Neural cell (in vitro differentiated cells): ENCODE results near the gene SLC25A42. TPM values are rescaled to one million over a fixed set of nuclear protein-coding genes. Genes with fewer than 3 reads are reported as not detected.

ENCODE experiments used
- H2AFZ ChIP-seq: fragments of 200-600, 300-800 bp; sonication (generic), shearing (Covaris generic); 2 replicates; pipeline ENCODE4 v1.6.0; 2014; ENCODE audit warnings: low read depth, mild to moderate bottlenecking, antibody characterized with exemption, low read length, moderate library complexity
- H3F3A ChIP-seq: fragments of 200-600 bp; shearing (Covaris generic); 2 replicates; pipeline ENCODE4 v1.6.1; 2016; ENCODE audit warnings: mild to moderate bottlenecking, moderate library complexity, mixed read lengths, antibody characterized with exemption, low read length; ENCODE audit not compliant: insufficient read depth, poor library complexity, severe bottlenecking
- H3K27ac ChIP-seq: fragments of 200-600, 300-800 bp; sonication (generic), shearing (Covaris generic); 2 replicates; pipeline ENCODE4 v1.5.1; 2014; ENCODE audit warnings: mild to moderate bottlenecking, low read length, moderate library complexity
- H3K27me3 ChIP-seq: fragments of 300-800, 200-600 bp; sonication (generic), shearing (Covaris generic); 2 replicates; pipeline ENCODE4 v1.6.0; 2014; ENCODE audit warnings: mild to moderate bottlenecking, low read depth, low read length, moderate library complexity; ENCODE audit not compliant: insufficient read depth
- H3K36me3 ChIP-seq: fragments of 300-800, 200-600 bp; sonication (generic), shearing (Covaris generic); 2 replicates; pipeline ENCODE4 v1.5.1; 2014; ENCODE audit warnings: mild to moderate bottlenecking, antibody characterized with exemption, low read length, moderate library complexity; ENCODE audit not compliant: insufficient read depth
- H3K4me2 ChIP-seq: fragments of 300-800, 200-600 bp; sonication (generic), shearing (Covaris generic); 2 replicates; pipeline ENCODE4 v1.6.0; 2014; ENCODE audit warnings: mild to moderate bottlenecking, low read length
- H3K4me3 ChIP-seq: fragments of 300-800, 200-600 bp; sonication (generic), shearing (Covaris generic); 2 replicates; pipeline ENCODE4 v1.5.1; 2014; ENCODE audit warnings: mild to moderate bottlenecking, low read length, moderate library complexity
- H3K79me2 ChIP-seq: fragments of 200-600 bp; shearing (Covaris generic); replicated peaks from 2 replicates; pipeline ENCODE4 v1.6.0; 2014; ENCODE audit warnings: mild to moderate bottlenecking, low read length, moderate library complexity; ENCODE audit not compliant: insufficient read depth
- H3K9ac ChIP-seq: fragments of 300-800, 200-600 bp; sonication (generic), shearing (Covaris generic); 2 replicates; pipeline ENCODE4 v1.6.1; 2016; ENCODE audit warnings: mild to moderate bottlenecking, low read length, mixed read lengths
- H3K9me2 ChIP-seq: fragments of 200-600 bp; shearing (Covaris generic); 2 replicates; pipeline ENCODE4 v1.6.1; 2016; ENCODE audit warnings: mild to moderate bottlenecking, low read length, mixed read lengths; ENCODE audit not compliant: insufficient read depth
- H3K9me3 ChIP-seq: fragments of 200-600, 300-800 bp; sonication (generic), shearing (Covaris generic); 2 replicates; pipeline ENCODE4 v1.6.1; 2016; ENCODE audit warnings: mild to moderate bottlenecking, mixed run types, low read length, moderate library complexity, mixed read lengths
- H4K20me1 ChIP-seq: fragments of 200-600 bp; shearing (Covaris generic); 2 replicates; pipeline ENCODE4 v1.6.1; 2016; ENCODE audit warnings: mild to moderate bottlenecking, mixed run types; ENCODE audit not compliant: insufficient read depth
- EP300 ChIP-seq: fragments of 450-650 bp; conservative IDR thresholded peaks from 2 replicates; pipeline ENCODE4 v1.6.1; 2014; ENCODE audit warnings: antibody characterized with exemption, mild to moderate bottlenecking, moderate library complexity; ENCODE audit not compliant: poor library complexity, severe bottlenecking
- EZH2 ChIP-seq: fragments of 200-600, 300-800 bp; shearing (Covaris generic), sonication (generic); IDR thresholded peaks from 2 replicates; pipeline ENCODE4 v1.6.1; 2014; ENCODE audit warnings: antibody characterized with exemption, low read length, borderline replicate concordance, mild to moderate bottlenecking; ENCODE audit not compliant: insufficient read depth, poor library complexity, severe bottlenecking
- MXI1 ChIP-seq: fragments of 450-650 bp; conservative IDR thresholded peaks from 2 replicates; pipeline ENCODE4 v1.6.1; 2014; ENCODE audit warnings: antibody characterized with exemption, mild to moderate bottlenecking; ENCODE audit not compliant: poor library complexity, severe bottlenecking
- POLR2AphosphoS5 ChIP-seq: IDR thresholded peaks from 2 replicates; pipeline ENCODE4 v1.6.1; 2012
- RAD21 ChIP-seq: fragments of 450-650 bp; conservative IDR thresholded peaks from 2 replicates; pipeline ENCODE4 v1.6.1; 2014; ENCODE audit warnings: antibody characterized with exemption, mild to moderate bottlenecking, moderate library complexity
- SMC3 ChIP-seq: fragments of 450-650 bp; conservative IDR thresholded peaks from 2 replicates; pipeline ENCODE4 v1.6.1; 2014; ENCODE audit warnings: antibody characterized with exemption, mild to moderate bottlenecking, moderate library complexity; ENCODE audit not compliant: poor library complexity
- TAF1 ChIP-seq: IDR thresholded peaks from 2 replicates; pipeline ENCODE4 v1.6.1; 2012; ENCODE audit warnings: low read depth
- polyA plus RNA-seq: library from polyadenylated mRNA; depleted of rRNA; stranded (reverse); fragments of >200 nt; gene quantifications from 2 replicates; pipeline ENCODE4 v1.2.3, GENCODE V29; 2014
- TF ChIP-seq, protein P1 (sequence below): fragments of 450-650 bp; IDR thresholded peaks from 2 replicates; pipeline ENCODE4 v1.5.1; 2014; ENCODE audit warnings: antibody characterized with exemption, mild to moderate bottlenecking, moderate library complexity; ENCODE audit not compliant: poor library complexity, severe bottlenecking
- TF ChIP-seq, protein P2 (sequence below): IDR thresholded peaks from 2 replicates; pipeline ENCODE4 v1.6.1; 2012; ENCODE audit warnings: borderline replicate concordance

Gene SLC25A42
- polyA plus RNA-seq, 1 donor from 2014 or later = 22.7 TPM

DNA sequence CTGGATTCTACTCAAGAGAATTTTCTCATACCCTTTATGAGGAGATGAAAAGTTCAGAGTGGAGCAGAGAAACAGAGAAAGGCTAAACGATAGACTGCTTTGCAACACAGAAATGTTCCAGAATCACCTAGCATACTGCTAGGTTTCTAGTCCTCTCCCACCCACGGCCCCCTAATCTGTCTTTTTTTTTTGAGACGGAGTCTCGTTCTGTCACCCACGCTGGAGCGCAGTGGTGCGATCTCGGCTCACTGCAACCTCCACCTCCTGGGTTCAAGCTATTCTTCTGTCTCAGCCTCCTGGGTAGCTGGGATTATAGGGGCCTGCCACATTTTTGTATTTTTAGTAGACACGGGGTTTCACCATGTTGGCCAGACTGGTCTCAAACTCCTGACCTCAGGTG is 35.3 kb upstream of the SLC25A42 start:
- no peak for TF ChIP-seq EP300
- Histone ChIP-seq H3K27me3 (no peaks in the 10 kb centered on the region), H3K79me2 (peaks cover 26% of the 10 kb centered on the region), H3K4me3 (no peak overlapping the region), H3K9ac (no peak overlapping the region), H3F3A (no peaks in the 10 kb centered on the region), H2AFZ (no peak overlapping the region), H4K20me1 (peaks cover 3% of the 10 kb centered on the region), H3K36me3 (peaks cover 9% of the 10 kb centered on the region), H3K27ac (no peak overlapping the region), H3K9me3 (no peaks in the 10 kb centered on the region), H3K4me2 (no peak overlapping the region), H3K9me2 (no peaks in the 10 kb centered on the region)

DNA sequence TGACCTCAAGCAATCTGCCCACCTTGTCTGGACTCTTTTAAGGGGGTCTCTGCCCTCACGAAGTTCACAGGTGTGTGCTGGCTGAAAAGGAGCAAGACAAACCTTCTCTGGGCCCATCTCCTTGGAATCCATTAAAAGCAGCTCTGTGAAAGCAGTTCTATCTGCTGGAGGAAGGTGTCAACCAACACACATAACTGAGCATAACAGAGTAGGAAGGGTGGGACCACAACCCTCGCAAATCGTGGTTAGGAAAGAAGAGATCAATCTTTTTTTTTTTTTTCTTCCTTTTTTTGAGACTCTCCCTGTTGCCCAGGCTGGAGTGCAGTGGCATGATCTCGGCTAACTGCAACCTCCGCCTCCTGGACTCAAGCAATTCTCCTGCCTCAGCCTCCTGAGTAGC is 31.9 kb upstream of the SLC25A42 start:
- Histone ChIP-seq H3K4me3 (peak overlapping the region; percentile 88), H3K27me3 (no peaks in the 10 kb centered on the region), H3K9me2 (no peaks in the 10 kb centered on the region), H3K27ac (peak overlapping the region; percentile 97), H3K79me2 (peaks cover 32% of the 10 kb centered on the region), H3F3A (no peaks in the 10 kb centered on the region), H3K9me3 (no peaks in the 10 kb centered on the region), H4K20me1 (no peaks in the 10 kb centered on the region), H3K36me3 (no peaks in the 10 kb centered on the region), H2AFZ (no peak overlapping the region), H3K9ac (peak overlapping the region; percentile 95), H3K4me2 (peak overlapping the region; percentile 8)
- no peak for TF ChIP-seq POLR2AphosphoS5
- TF ChIP-seq, protein P1, sequence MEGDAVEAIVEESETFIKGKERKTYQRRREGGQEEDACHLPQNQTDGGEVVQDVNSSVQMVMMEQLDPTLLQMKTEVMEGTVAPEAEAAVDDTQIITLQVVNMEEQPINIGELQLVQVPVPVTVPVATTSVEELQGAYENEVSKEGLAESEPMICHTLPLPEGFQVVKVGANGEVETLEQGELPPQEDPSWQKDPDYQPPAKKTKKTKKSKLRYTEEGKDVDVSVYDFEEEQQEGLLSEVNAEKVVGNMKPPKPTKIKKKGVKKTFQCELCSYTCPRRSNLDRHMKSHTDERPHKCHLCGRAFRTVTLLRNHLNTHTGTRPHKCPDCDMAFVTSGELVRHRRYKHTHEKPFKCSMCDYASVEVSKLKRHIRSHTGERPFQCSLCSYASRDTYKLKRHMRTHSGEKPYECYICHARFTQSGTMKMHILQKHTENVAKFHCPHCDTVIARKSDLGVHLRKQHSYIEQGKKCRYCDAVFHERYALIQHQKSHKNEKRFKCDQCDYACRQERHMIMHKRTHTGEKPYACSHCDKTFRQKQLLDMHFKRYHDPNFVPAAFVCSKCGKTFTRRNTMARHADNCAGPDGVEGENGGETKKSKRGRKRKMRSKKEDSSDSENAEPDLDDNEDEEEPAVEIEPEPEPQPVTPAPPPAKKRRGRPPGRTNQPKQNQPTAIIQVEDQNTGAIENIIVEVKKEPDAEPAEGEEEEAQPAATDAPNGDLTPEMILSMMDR = no peak
- TF ChIP-seq MXI1 = no peak
- TF ChIP-seq EP300 = no peak
- no peak for TF ChIP-seq RAD21
- no peak for TF ChIP-seq TAF1
- no peak for TF ChIP-seq EZH2
- no peak for TF ChIP-seq SMC3

DNA sequence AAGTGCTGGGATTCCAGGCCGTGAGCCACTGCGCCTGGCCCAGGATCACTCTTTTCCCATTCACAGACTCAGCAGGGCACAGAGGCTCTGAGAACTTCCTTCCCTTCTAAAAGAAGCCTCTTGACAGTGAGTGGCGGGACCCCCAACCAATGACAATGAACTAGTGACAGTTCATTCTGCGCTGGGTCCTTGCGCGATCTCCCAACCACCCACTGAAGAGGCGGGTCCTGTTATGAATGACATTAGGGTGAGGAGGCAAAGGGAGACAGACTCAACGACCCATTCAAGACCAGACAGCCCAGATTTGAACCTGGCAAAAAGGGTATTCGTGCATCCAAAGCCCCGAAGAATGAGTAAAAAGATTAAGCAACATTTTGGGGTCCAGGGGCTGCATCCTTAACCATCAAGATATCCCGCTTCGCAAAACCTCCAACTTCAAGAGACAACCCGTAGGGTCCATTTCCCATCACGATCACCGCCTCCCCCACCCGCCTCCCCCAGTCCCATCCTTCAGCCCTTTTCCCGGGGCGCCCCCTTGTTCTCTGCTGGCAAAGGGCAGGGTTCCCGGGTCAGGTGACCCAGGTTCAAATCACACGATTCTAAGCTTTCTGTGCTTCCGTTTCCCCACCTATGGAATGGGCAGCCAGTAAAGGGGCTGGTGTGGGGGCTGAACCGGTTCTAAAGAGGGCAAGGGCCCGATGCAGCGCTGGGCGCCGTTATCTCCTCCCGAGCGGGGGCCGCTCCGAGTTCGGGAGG is 31.2 kb upstream of the SLC25A42 start:
- H3K9me2 ChIP-seq = no peaks in the 10 kb centered on the region
- peak overlapping the region; percentile 21 for H3K4me2 ChIP-seq
- H3K9me3 ChIP-seq = no peaks in the 10 kb centered on the region
- peaks cover 32% of the 10 kb centered on the region for H3K79me2 ChIP-seq
- H3K27me3 ChIP-seq = no peaks in the 10 kb centered on the region
- no peaks in the 10 kb centered on the region for H3K36me3 ChIP-seq
- H4K20me1 ChIP-seq = no peaks in the 10 kb centered on the region
- TF ChIP-seq, protein P2, sequence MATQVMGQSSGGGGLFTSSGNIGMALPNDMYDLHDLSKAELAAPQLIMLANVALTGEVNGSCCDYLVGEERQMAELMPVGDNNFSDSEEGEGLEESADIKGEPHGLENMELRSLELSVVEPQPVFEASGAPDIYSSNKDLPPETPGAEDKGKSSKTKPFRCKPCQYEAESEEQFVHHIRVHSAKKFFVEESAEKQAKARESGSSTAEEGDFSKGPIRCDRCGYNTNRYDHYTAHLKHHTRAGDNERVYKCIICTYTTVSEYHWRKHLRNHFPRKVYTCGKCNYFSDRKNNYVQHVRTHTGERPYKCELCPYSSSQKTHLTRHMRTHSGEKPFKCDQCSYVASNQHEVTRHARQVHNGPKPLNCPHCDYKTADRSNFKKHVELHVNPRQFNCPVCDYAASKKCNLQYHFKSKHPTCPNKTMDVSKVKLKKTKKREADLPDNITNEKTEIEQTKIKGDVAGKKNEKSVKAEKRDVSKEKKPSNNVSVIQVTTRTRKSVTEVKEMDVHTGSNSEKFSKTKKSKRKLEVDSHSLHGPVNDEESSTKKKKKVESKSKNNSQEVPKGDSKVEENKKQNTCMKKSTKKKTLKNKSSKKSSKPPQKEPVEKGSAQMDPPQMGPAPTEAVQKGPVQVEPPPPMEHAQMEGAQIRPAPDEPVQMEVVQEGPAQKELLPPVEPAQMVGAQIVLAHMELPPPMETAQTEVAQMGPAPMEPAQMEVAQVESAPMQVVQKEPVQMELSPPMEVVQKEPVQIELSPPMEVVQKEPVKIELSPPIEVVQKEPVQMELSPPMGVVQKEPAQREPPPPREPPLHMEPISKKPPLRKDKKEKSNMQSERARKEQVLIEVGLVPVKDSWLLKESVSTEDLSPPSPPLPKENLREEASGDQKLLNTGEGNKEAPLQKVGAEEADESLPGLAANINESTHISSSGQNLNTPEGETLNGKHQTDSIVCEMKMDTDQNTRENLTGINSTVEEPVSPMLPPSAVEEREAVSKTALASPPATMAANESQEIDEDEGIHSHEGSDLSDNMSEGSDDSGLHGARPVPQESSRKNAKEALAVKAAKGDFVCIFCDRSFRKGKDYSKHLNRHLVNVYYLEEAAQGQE = no peak
- TF ChIP-seq SMC3 (peak; percentile 23), TAF1 (no peak), POLR2AphosphoS5 (peak; percentile 73), MXI1 (peak; percentile 3), RAD21 (no peak), EZH2 (no peak), EP300 (peak; percentile 59)
- TF ChIP-seq, protein P1 = peak; percentile 38
- peak overlapping the region; percentile 35 for H2AFZ ChIP-seq
- peak overlapping the region; percentile 95 for H3K9ac ChIP-seq
- H3F3A ChIP-seq = no peaks in the 10 kb centered on the region
- peak overlapping the region; percentile 97 for H3K27ac ChIP-seq
- peak overlapping the region; percentile 88 for H3K4me3 ChIP-seq
